PFSK-1 (cell line): ENCODE measurements around the gene AGXT2.

Experiments used
- POLR2AphosphoS5 ChIP-seq: IDR thresholded peaks from 2 replicates; pipeline ENCODE4 v1.6.1; 2012; ENCODE audit warnings: low read depth, mild to moderate bottlenecking, control low read depth, low read length, moderate library complexity
- REST ChIP-seq, 2 experiments: IDR thresholded peaks; 2 replicates each; pipeline versions ENCODE4 v1.6.1 to v1.8.0; 2011 to 2012; ENCODE audit warnings: low read depth in 2 of 2, low read length in 2 of 2, control low read depth in 1 of 2, inconsistent platforms in 1 of 2, mild to moderate bottlenecking in 1 of 2, moderate library complexity in 1 of 2; ENCODE audit not compliant: insufficient read depth in 1 of 2

- no peak for TF ChIP-seq POLR2AphosphoS5
- TF ChIP-seq REST (IDR thresholded peaks at IDR 0.05; ENCODE audit: insufficient read depth in 1 of 2, low read depth in 2 of 2, low read length in 2 of 2): no peak
Observed at GRCh38 chr5:35081134-35081533, 33.4 kb upstream of the AGXT2 start.
